Panc1 (cell line): ENCODE data around the gene EME1. TPM values are rescaled to one million over a fixed set of nuclear protein-coding genes. Genes with fewer than 3 reads are reported as not detected.

Experiments
- ATAC-seq: fragments of 200-7000 bp; cut with Tn5 transposase; 2 replicates; pipeline ENCODE4 v1.9.1; 2020; ENCODE audit warnings: mild to moderate bottlenecking, moderate library complexity
- BruUV-seq: library from RNA; stranded (reverse); fragments of 400-500 nt; replicated peaks from 2 replicates; lab custom pipeline; 2021; lab: Mats Ljungman, UMichigan
- CTCF ChIA-PET: fragments of 300-600 bp; sonication (Branson Sonifier 250); formaldehyde crosslinking; loops from one replicate; lab custom pipeline; 2022; ENCODE audit warnings: antibody characterized with exemption; lab: Charles Lee
- POLR2A ChIA-PET: fragments of 300-600 bp; sonication (Branson Sonifier 250); formaldehyde crosslinking; loops from one replicate; lab custom pipeline; 2022; ENCODE audit warnings: antibody characterized with exemption; lab: Charles Lee
- DNase-seq: peaks from one replicate; pipeline ENCODE4 v3.0.0-alpha.2; 2010; ENCODE audit warnings: low read depth, low spot score
- H3K27ac ChIP-seq: 2 replicates; pipeline ENCODE4 v1.5.1; 2011; ENCODE audit warnings: mild to moderate bottlenecking, low read length, inconsistent platforms
- H3K27me3 ChIP-seq: fragments of 200-500 bp; sonication (Bioruptor generic); 2 replicates; pipeline ENCODE4 v1.6.0; 2014; ENCODE audit warnings: low read length, inconsistent platforms; ENCODE audit not compliant: control insufficient read depth, insufficient read depth
- H3K36me3 ChIP-seq: fragments of 200-500 bp; sonication (Bioruptor generic); 2 replicates; pipeline ENCODE4 v1.5.1; 2014; ENCODE audit warnings: inconsistent platforms, mild to moderate bottlenecking, low read length, moderate library complexity; ENCODE audit not compliant: control insufficient read depth, insufficient read depth
- H3K4me1 ChIP-seq: 2 replicates; pipeline ENCODE4 v1.5.1; 2011; ENCODE audit warnings: inconsistent platforms, mild to moderate bottlenecking, low read length, moderate library complexity; ENCODE audit not compliant: control insufficient read depth, insufficient read depth
- H3K4me3 ChIP-seq, 2 experiments: 2 replicates each; pipeline ENCODE4 v1.5.1; 2011 to 2012; ENCODE audit warnings: low read depth in 2 of 2, low read length in 2 of 2, mild to moderate bottlenecking in 2 of 2, inconsistent platforms in 1 of 2, moderate library complexity in 1 of 2
- H3K9me3 ChIP-seq: fragments of 200-500 bp; sonication (Bioruptor generic); 2 replicates; pipeline ENCODE4 v1.5.1; 2014; ENCODE audit warnings: low read depth, mild to moderate bottlenecking, inconsistent platforms, low read length, moderate library complexity; ENCODE audit not compliant: control insufficient read depth, insufficient read depth
- CTCF ChIP-seq: fragments of 450-650 bp; IDR thresholded peaks from 2 replicates; pipeline ENCODE4 v1.5.1; 2017; ENCODE audit warnings: mild to moderate bottlenecking
- POLR2AphosphoS5 ChIP-seq: IDR thresholded peaks from 2 replicates; pipeline ENCODE4 v1.6.1; 2012; ENCODE audit warnings: mild to moderate bottlenecking, low read depth, low read length, moderate library complexity
- REST ChIP-seq, 2 experiments: IDR thresholded peaks; 2 replicates each; pipeline ENCODE4 v1.6.1; 2011 to 2012; ENCODE audit warnings: low read depth in 2 of 2, control low read depth in 1 of 2, low read length in 1 of 2, mild to moderate bottlenecking in 1 of 2, moderate library complexity in 1 of 2; ENCODE audit not compliant: insufficient read depth in 1 of 2
- SIN3A ChIP-seq: IDR thresholded peaks from 2 replicates; pipeline ENCODE4 v1.6.1; 2012; ENCODE audit warnings: low read depth, mild to moderate bottlenecking, low read length, moderate library complexity, borderline replicate concordance; ENCODE audit not compliant: insufficient read depth
- TCF7L2 ChIP-seq: IDR thresholded peaks from 2 replicates; pipeline ENCODE4 v1.6.1; 2011; ENCODE audit warnings: mild to moderate bottlenecking, low read depth, low read length, inconsistent platforms
- in situ Hi-C: cut with HindIII; loops from 2 replicates; pipeline ENCODE4 v1.10.0; 2016; ENCODE audit warnings: low sequenced_read_pairs, low pct_unique_long_range_greater_than_20kb
- intact Hi-C: fragments of 100-400 bp; cut with micrococcal nuclease; formaldehyde crosslinking; loops from one replicate; pipeline ENCODE4 v1.10.0; 2022; ENCODE audit not compliant: unreplicated experiment
- total RNA-seq: library from RNA; stranded (reverse); gene quantifications from one replicate; pipeline ENCODE4 v1.2.1, GENCODE V29; 2021; ENCODE audit not compliant: unreplicated experiment

EME1 gene
- total RNA-seq, 1 experiment from 2014 or later: 15.3 TPM

GRCh38 chr17:50354198-50354597 lies 18.8 kb upstream of the EME1 start:
- no peaks in the 10 kb centered on the region for H3K9me3 ChIP-seq
- H3K36me3 ChIP-seq: 0 out of 2 replicates have a peak, but pooled peaks cover 2% of the 10 kb centered on the region
- ATAC-seq: no peak
- no TSS peak for BruUV-seq
- in situ Hi-C loops: no loop called here
- intact Hi-C loops: no loop called here
- no peak overlapping the region for H3K27ac ChIP-seq
- H3K4me1 ChIP-seq: no peaks in the 10 kb centered on the region
- CTCF ChIA-PET: interaction anchor here (0.6 kb wide), 1 partner anchor 8 kb away, joined by 3 read pairs; no protein-coding TSS in a partner anchor
- no peak for DNase-seq
- no peaks in the 10 kb centered on the region for H3K27me3 ChIP-seq
- POLR2A ChIA-PET: interaction anchor here (0.6 kb wide), 1 partner anchor 72 kb away, joined by 4 read pairs; no protein-coding TSS in a partner anchor
- H3K4me3 ChIP-seq: no peak overlapping the region
- no peak for TF ChIP-seq CTCF
- TF ChIP-seq SIN3A: no peak
- TF ChIP-seq REST (IDR thresholded peaks at IDR 0.05; ENCODE audit: insufficient read depth in 1 of 2, low read depth in 2 of 2, low read length in 1 of 2): no peak

- CTCF ChIA-PET: interaction anchor here (0.6 kb wide), 1 partner anchor 7 kb away, joined by 3 read pairs; no protein-coding TSS in a partner anchor
Measured at GRCh38 chr17:50354776-50355175, 18.3 kb upstream of the EME1 start.

More at GRCh38 chr17:50354776-50355175, 18.3 kb upstream of the EME1 start:
- 0 out of 2 replicates have a peak, but pooled peaks cover 2% of the 10 kb centered on the region for H3K36me3 ChIP-seq
- in situ Hi-C loops: no loop called here
- DNase-seq (no peak), ATAC-seq (no peak)
- no peak overlapping the region for H3K4me3 ChIP-seq
- H3K27ac ChIP-seq: no peak overlapping the region
- H3K4me1 ChIP-seq: no peaks in the 10 kb centered on the region
- intact Hi-C loops: no loop called here
- TF ChIP-seq CTCF (no peak), POLR2AphosphoS5 (no peak), REST (IDR thresholded peaks at IDR 0.05; ENCODE audit: insufficient read depth in 1 of 2, low read depth in 2 of 2, low read length in 1 of 2) (no peak), TCF7L2 (no peak), SIN3A (no peak)
- H3K27me3 ChIP-seq: no peaks in the 10 kb centered on the region
- no TSS peak for BruUV-seq
- H3K9me3 ChIP-seq: no peaks in the 10 kb centered on the region
- POLR2A ChIA-PET: no interaction called here
